ENCODE measurements around the gene DELE1. TPM values are rescaled to one million over a fixed set of nuclear protein-coding genes. Genes with fewer than 3 reads are reported as not detected.
A peak's percentile ranks its signal among the peaks of the same experiment; 100 is the strongest.

The DELE1 gene
- total RNA-seq, 4 donors from 2014 or later: 57.3 to 87.5 (median 61.0) TPM

GRCh38 chr5:141941307-141941706 is 17.6 kb downstream of the DELE1 start:
- no peak for ATAC-seq (ENCODE audit: low FRiP score)
- TF ChIP-seq CTCF (IDR thresholded peaks at IDR 0.05): no peak
- DNase-seq (ENCODE audit: low spot score): no peak

- ATAC-seq (ENCODE audit: low FRiP score) (no peak), DNase-seq (ENCODE audit: low spot score) (no peak)
- no peak for TF ChIP-seq CTCF (IDR thresholded peaks at IDR 0.05)
These were observed 18.1 kb downstream of the DELE1 start for GRCh38 chr5:141941779-141942178.

DNA sequence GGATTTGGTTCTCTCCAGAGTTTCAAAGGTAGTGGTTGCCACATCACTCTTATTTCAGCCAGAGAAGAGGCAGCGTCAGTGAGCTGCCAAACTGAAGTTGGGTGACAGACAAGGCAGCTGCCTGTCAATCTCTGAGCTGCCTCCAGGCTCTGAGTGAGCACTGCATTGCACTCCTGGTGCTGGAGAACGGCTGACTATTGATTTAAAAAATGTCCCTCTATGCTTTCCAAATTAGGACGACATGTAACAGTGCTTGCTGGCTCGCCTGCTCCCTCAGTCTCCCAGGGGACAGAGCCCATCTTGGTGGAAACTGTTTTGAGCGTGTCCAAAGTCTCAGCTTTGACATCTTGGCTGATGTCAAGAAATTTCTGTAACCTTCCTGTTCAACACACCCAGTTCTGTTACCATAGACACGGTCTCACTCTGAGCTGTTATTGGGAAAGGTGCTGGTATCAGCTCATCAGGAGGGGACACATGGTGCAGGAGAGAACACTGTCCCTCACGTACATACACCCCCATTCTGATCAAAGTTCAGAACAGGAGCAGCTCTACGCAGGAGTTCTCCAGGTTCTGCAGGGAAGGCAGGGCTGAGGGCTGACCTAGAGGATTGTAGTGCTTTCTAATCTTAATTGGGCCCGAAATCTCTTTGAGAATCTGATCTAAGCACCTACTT is 18.6 kb downstream of the DELE1 start:
- DNase-seq (ENCODE audit: low spot score): no peak
- ATAC-seq (ENCODE audit: low FRiP score): no peak
- no peak for TF ChIP-seq CTCF (IDR thresholded peaks at IDR 0.05)

GRCh38 chr5:141944076-141944475 is 20.4 kb downstream of the DELE1 start:
- ATAC-seq (ENCODE audit: low FRiP score): no peak
- no peak for TF ChIP-seq CTCF (IDR thresholded peaks at IDR 0.05)
- DNase-seq (ENCODE audit: low spot score): no peak

- TF ChIP-seq CTCF (IDR thresholded peaks at IDR 0.05): no peak
- DNase-seq (ENCODE audit: low spot score) (no peak), ATAC-seq (ENCODE audit: low FRiP score) (peak; percentile 32)
These were observed 21.9 kb downstream of the DELE1 start for GRCh38 chr5:141945511-141946051.

DNA sequence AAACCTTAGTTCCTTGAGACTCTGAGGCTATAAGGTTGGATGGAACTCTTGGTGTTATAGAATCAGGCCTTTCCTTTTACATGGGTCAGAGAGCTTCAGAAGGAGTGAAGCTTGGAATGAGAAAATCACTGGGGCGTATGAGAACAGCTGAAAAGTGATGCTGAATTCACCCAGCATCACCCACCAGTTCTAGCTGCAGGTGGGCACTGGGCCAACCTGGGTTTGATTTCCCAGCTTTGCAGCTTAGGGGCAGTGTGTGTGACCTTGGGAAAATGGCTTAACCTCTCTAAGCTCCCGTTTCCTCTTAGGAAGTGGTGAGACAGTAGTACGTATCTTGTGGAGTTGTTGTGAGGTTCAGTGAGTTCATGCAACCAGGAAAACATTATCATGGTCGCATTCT is 23.6 kb downstream of the DELE1 start:
- ATAC-seq (ENCODE audit: low FRiP score) (no peak), DNase-seq (ENCODE audit: low spot score) (no peak)
- no peak for TF ChIP-seq CTCF (IDR thresholded peaks at IDR 0.05)

GRCh38 chr5:141948812-141949211 is 25.1 kb downstream of the DELE1 start:
- no peak for DNase-seq (ENCODE audit: low spot score)
- no peak for ATAC-seq (ENCODE audit: low FRiP score)
- no peak for TF ChIP-seq CTCF (IDR thresholded peaks at IDR 0.05)
